Measurements from ENCODE around the gene TMEM39A. TPM values are rescaled to one million over a fixed set of nuclear protein-coding genes. Genes with fewer than 3 reads are reported as not detected.

The TMEM39A gene
- total and polyA plus RNA-seq, 8 donors, result 4.7 to 59.7 (median 27.6) TPM

GRCh38 chr3:119443179-119443578 is 20.2 kb downstream of the TMEM39A start:
- Histone ChIP-seq H3K4me3 (no peak overlapping the region), H3K4me1 (no peaks in the 10 kb centered on the region), H3K27me3 (no peaks in the 10 kb centered on the region), H3K9me3 (no peaks in the 10 kb centered on the region), H3K27ac (no peak overlapping the region), H3K36me3 (peaks cover 32 to 94% (median 91%) of the 10 kb centered on the region in 4 donors)
- TF ChIP-seq EP300 (IDR thresholded peaks at IDR 0.05), result no peak
- no peak for TF ChIP-seq CTCF (IDR thresholded peaks at IDR 0.05)
- TF ChIP-seq POLR2A (IDR thresholded peaks at IDR 0.05), result no peak
- TF ChIP-seq POLR2AphosphoS5 (IDR thresholded peaks at IDR 0.05), result no peak
- intact Hi-C loops (cut with DNase I; ENCODE audit: low total_unique reads), result no loop called here
- DNase-seq, result no peak

DNA sequence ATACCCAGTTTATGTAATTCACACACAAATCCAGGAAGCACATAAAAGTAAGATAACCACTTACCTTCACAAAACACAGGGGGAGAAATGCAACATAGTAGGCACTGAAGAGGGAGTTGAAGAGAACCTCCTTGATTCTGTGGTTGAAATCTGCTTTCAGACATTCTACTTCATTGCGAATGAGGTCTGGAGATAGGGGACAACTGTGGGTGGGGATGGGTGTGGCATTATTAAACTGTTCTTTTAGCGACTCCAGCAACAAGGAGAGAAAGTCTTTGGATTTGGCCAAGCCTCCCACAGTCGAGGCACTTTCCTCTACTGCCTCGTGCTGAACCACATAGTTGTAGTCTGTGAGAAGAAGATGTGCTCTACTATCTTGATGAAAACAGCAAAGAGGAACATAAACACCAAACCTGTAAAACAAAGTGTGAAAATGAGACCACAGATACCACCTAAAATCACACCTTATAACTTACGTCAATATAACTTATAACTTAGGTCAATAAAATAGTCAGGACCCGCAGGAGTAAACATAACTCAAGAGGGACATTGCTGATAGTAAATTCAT is 25.6 kb downstream of the TMEM39A start:
- DNase-seq, result no peak
- intact Hi-C loops (cut with DNase I; ENCODE audit: low total_unique reads), result no loop called here
- WGBS, 5 donors, result 81 to 88% (median 87%) methylated on average over 6 of the region's 6 CpGs
- no peaks in the 10 kb centered on the region for H3K4me1 ChIP-seq
- H3K27me3 ChIP-seq, result no peaks in the 10 kb centered on the region
- H3K27ac ChIP-seq, result no peak overlapping the region
- H3K9me3 ChIP-seq, result no peaks in the 10 kb centered on the region
- no peak overlapping the region for H3K4me3 ChIP-seq
- H3K36me3 ChIP-seq, result peaks cover 60 to 95% (median 92%) of the 10 kb centered on the region in 4 donors
- TF ChIP-seq POLR2AphosphoS5 (IDR thresholded peaks at IDR 0.05), result no peak
- TF ChIP-seq POLR2A (IDR thresholded peaks at IDR 0.05), result no peak
- no peak for TF ChIP-seq CTCF (IDR thresholded peaks at IDR 0.05)
- TF ChIP-seq EP300 (IDR thresholded peaks at IDR 0.05), result no peak

GRCh38 chr3:119436977-119437376 is 26.4 kb downstream of the TMEM39A start:
- Histone ChIP-seq H3K36me3 (peaks cover 60 to 95% (median 92%) of the 10 kb centered on the region in 4 donors), H3K27ac (no peak overlapping the region), H3K4me1 (no peaks in the 10 kb centered on the region), H3K4me3 (no peak overlapping the region), H3K27me3 (no peaks in the 10 kb centered on the region), H3K9me3 (no peaks in the 10 kb centered on the region)
- intact Hi-C loops (cut with DNase I; ENCODE audit: low total_unique reads), result no loop called here
- no peak for TF ChIP-seq CTCF (IDR thresholded peaks at IDR 0.05)
- no peak for TF ChIP-seq EP300 (IDR thresholded peaks at IDR 0.05)
- TF ChIP-seq POLR2AphosphoS5 (IDR thresholded peaks at IDR 0.05), result no peak
- no peak for TF ChIP-seq POLR2A (IDR thresholded peaks at IDR 0.05)
- no peak for DNase-seq
- WGBS, 5 donors, result 89 to 100% (median 96%) methylated on average over 1 of the region's 1 CpG

GRCh38 chr3:119434703-119435102 is 28.7 kb downstream of the TMEM39A start:
- Histone ChIP-seq H3K27me3 (no peaks in the 10 kb centered on the region), H3K27ac (no peak overlapping the region), H3K4me3 (no peak overlapping the region), H3K36me3 (peaks cover 77 to 100% (median 96%) of the 10 kb centered on the region in 4 donors), H3K4me1 (no peaks in the 10 kb centered on the region), H3K9me3 (peaks cover 0 to 9% (median 5%) of the 10 kb centered on the region in 4 donors)
- WGBS, 5 donors, result 93 to 96% (median 94%) methylated on average over 4 of the region's 4 CpGs
- TF ChIP-seq CTCF (IDR thresholded peaks at IDR 0.05) (no peak), POLR2AphosphoS5 (IDR thresholded peaks at IDR 0.05) (no peak), EP300 (IDR thresholded peaks at IDR 0.05) (no peak), POLR2A (IDR thresholded peaks at IDR 0.05) (no peak)
- intact Hi-C loops (cut with DNase I; ENCODE audit: low total_unique reads), result no loop called here
- no peak for DNase-seq

All from stomach (tissue), 9 donors.